B cell (primary cell): ENCODE measurements around the gene HCK. TPM values are rescaled to one million over a fixed set of nuclear protein-coding genes. Genes with fewer than 3 reads are reported as not detected.

Source experiments
- ATAC-seq: fragments of 200-7000 bp; cut with Tn5 transposase; one replicate; pipeline ENCODE4 v1.10.0; 2021; ENCODE audit warnings: low read depth, mild to moderate bottlenecking, moderate number of reproducible peaks, moderate library complexity
- CTCF ChIA-PET: fragments of 350-600 bp; sonication (Branson Sonifier 250); formaldehyde crosslinking; loops from one replicate; lab custom pipeline; 2021; ENCODE audit warnings: antibody characterized with exemption, inconsistent platforms; lab: Charles Lee
- POLR2A ChIA-PET: fragments of 350-600 bp; sonication (Branson Sonifier 250); formaldehyde crosslinking; loops from one replicate; lab custom pipeline; 2021; ENCODE audit warnings: antibody characterized with exemption; lab: Charles Lee
- DNase-seq: peaks from one replicate; pipeline ENCODE4 v3.0.0; 2013
- H2AFZ ChIP-seq: 2 replicates; pipeline ENCODE4 v1.6.1; 2012; ENCODE audit warnings: mild to moderate bottlenecking, low read depth, low read length; ENCODE audit not compliant: insufficient read depth, poor library complexity, severe bottlenecking
- H3K27ac ChIP-seq, 2 donors: 1 replicate in 1 of 2; 2 replicates in 1 of 2; pipeline ENCODE4 v1.5.1; 2012 to 2013; ENCODE audit warnings: low read length in 2 of 2, mild to moderate bottlenecking in 2 of 2, moderate library complexity in 1 of 2
- H3K27me3 ChIP-seq, 4 experiments: fragments of 200-600 bp in 1 of 4; sonication (generic) in 1 of 4; replicated peaks in 1 of 4; 1 replicate in 2 of 4; 2 replicates in 2 of 4; pipeline versions ENCODE4 v1.6.1 to v1.7.0; 2013 to 2016; ENCODE audit warnings: low read length in 3 of 4, mild to moderate bottlenecking in 2 of 4, mixed read lengths in 1 of 4, moderate library complexity in 1 of 4; ENCODE audit not compliant: insufficient read depth in 4 of 4, control insufficient read depth in 3 of 4; ENCODE audit errors: control extremely low read depth in 1 of 4
- H3K36me3 ChIP-seq, 2 experiments: replicated peaks in 1 of 2; 1 replicate in 1 of 2; 2 replicates in 1 of 2; pipeline versions ENCODE4 v1.6.1 to v1.7.1; 2013; ENCODE audit warnings: low read length in 1 of 2; ENCODE audit not compliant: insufficient read depth in 2 of 2, control insufficient read depth in 1 of 2; ENCODE audit errors: control extremely low read depth in 1 of 2, extremely low read depth in 1 of 2
- H3K4me1 ChIP-seq, 2 donors: fragments of 200-600 bp in 1 of 2; sonication (generic) in 1 of 2; 1 replicate in 1 of 2; 2 replicates in 1 of 2; pipeline versions ENCODE4 v1.5.1 to v1.6.1; 2013 to 2017; ENCODE audit warnings: low read length in 2 of 2; ENCODE audit not compliant: control insufficient read depth in 2 of 2, insufficient read depth in 2 of 2
- H3K4me2 ChIP-seq: replicated peaks from 2 replicates; pipeline ENCODE3; 2012; ENCODE audit warnings: mild to moderate bottlenecking, low read depth, low read length; ENCODE audit not compliant: poor library complexity, severe bottlenecking
- H3K4me3 ChIP-seq, 5 experiments: fragments of 200-600 bp in 1 of 5; sonication (generic) in 1 of 5; 1 replicate in 3 of 5; 2 replicates in 2 of 5; pipeline versions ENCODE4 v1.5.1 to v1.7.0; 2011 to 2016; ENCODE audit warnings: low read length in 4 of 5, mild to moderate bottlenecking in 4 of 5, low read depth in 2 of 5, control low read depth in 1 of 5, moderate library complexity in 1 of 5; ENCODE audit not compliant: insufficient read depth in 1 of 5; ENCODE audit errors: control extremely low read depth in 1 of 5, extremely low read depth in 1 of 5
- H3K79me2 ChIP-seq: fragments of 200-600 bp; sonication (generic); one replicate; pipeline ENCODE4 v1.6.0; 2016; ENCODE audit warnings: low read length; ENCODE audit not compliant: control insufficient read depth, insufficient read depth
- H3K9ac ChIP-seq: fragments of 200-600 bp; sonication (generic); 2 replicates; pipeline ENCODE4 v1.6.1; 2017; ENCODE audit warnings: mild to moderate bottlenecking, low read length, moderate library complexity
- H3K9me3 ChIP-seq, 3 donors: one replicate each; pipeline versions ENCODE4 v1.6.1 to v1.7.1; 2013; ENCODE audit warnings: low read length in 2 of 3; ENCODE audit not compliant: control insufficient read depth in 2 of 3, insufficient read depth in 1 of 3; ENCODE audit errors: control extremely low read depth in 1 of 3
- H4K20me1 ChIP-seq: 2 replicates; pipeline ENCODE4 v1.6.0; 2012; ENCODE audit warnings: mild to moderate bottlenecking, low read length; ENCODE audit not compliant: insufficient read depth, control insufficient read depth, poor library complexity, severe bottlenecking
- H3K27ac Mint-ChIP-seq: one replicate; pipeline ENCODE4 v1.8.0; 2021; ENCODE audit warnings: mixed read lengths
- H3K27me3 Mint-ChIP-seq: one replicate; pipeline ENCODE4 v1.8.0; 2021; ENCODE audit warnings: mixed read lengths
- H3K4me1 Mint-ChIP-seq: one replicate; pipeline ENCODE4 v1.8.0; 2021; ENCODE audit warnings: mixed read lengths
- H3K4me3 Mint-ChIP-seq: one replicate; pipeline ENCODE4 v1.8.0; 2021; ENCODE audit warnings: mixed read lengths
- H3K9me3 Mint-ChIP-seq: one replicate; pipeline ENCODE4 v1.8.0; 2022; ENCODE audit warnings: mixed read lengths; ENCODE audit not compliant: insufficient read depth
- EZH2 ChIP-seq: IDR thresholded peaks from 2 replicates; pipeline ENCODE4 v1.6.1; 2012; ENCODE audit warnings: borderline replicate concordance, low read depth, mild to moderate bottlenecking, moderate library complexity, low read length; ENCODE audit not compliant: insufficient read depth, poor library complexity, severe bottlenecking
- WGBS: methylation state at CpG from one replicate; pipeline ENCODE4 v1.1.5; 2013; ENCODE audit warnings: missing lambda C conversion rate; ENCODE audit not compliant: insufficient coverage; 5-methylcytosine and 5-hydroxymethylcytosine counted together
- intact Hi-C: fragments of 100-400 bp; cut with micrococcal nuclease; formaldehyde crosslinking; loops from one replicate; pipeline ENCODE4 v1.10.0; 2022
- polyA plus RNA-seq: library from polyadenylated mRNA; depleted of rRNA; stranded (reverse); fragments of >200 nt; gene quantifications from 2 replicates; pipeline ENCODE4 v1.2.3, GENCODE V29; 2012
- total RNA-seq, 2 donors: library from RNA; stranded (reverse); fragments of 120-200 nt in 1 of 2; gene quantifications; 1 replicate in 1 of 2; 2 replicates in 1 of 2; pipeline versions ENCODE4 v1.2.3 to v1.2.4, GENCODE V29; 2013 to 2022
- TF ChIP-seq, protein P1 (sequence below): fragments of 200-600 bp; IDR thresholded peaks from one replicate; pipeline ENCODE4 v1.8.0; 2022; ENCODE audit warnings: antibody characterized with exemption, mild to moderate bottlenecking

Gene HCK
- total and polyA plus RNA-seq, 2 donors (not counting 1 experiment from before 2014, with no cell fraction given) = 33.3 to 48.6 TPM

DNA sequence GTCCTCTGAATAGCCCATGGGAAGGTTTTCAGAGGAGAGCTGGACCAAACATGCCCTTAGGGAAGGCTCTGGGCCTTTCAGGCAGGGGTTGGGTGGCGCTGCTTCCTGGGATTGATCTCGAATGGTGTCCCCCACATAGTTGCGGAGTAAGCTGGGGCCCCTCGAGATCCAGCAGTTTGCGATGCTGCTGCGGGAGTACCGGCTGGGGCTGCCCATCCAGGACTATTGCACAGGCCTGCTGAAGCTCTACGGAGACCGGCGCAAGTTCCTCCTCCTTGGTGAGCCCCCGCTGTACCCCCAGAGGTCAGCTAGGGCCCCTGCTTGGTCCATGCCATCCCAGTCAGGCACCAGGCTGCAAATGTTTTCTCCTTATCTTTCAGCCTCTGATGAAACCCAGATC is 22.5 kb upstream of the HCK start:
- Histone ChIP-seq H3K36me3 (no peaks in the 10 kb centered on the region), H3K27ac (no peak overlapping the region), H3K4me1 (peaks cover 4 to 14% of the 10 kb centered on the region in 2 donors), H3K4me2 (no peak overlapping the region), H4K20me1 (no peaks in the 10 kb centered on the region), H3K27me3 (peaks cover 0 to 26% (median 9%) of the 10 kb centered on the region in 4 experiments), H3K79me2 (no peaks in the 10 kb centered on the region), H2AFZ (no peak overlapping the region), H3K9me3 (no peaks in the 10 kb centered on the region), H3K9ac (no peak overlapping the region), H3K4me3 (no peak overlapping the region)
- H3K9me3 Mint-ChIP-seq = no peaks in the 10 kb centered on the region
- no peak for ATAC-seq
- POLR2A ChIA-PET = no interaction called here
- DNase-seq = no peak
- CTCF ChIA-PET = interaction anchor here (0.6 to 10.3 kb wide), 20 partner anchors 9 to 663 kb away, joined by 3 to 389 read pairs (median 4); partner anchors contain the start of genes HCK and PDRG1
- no peak overlapping the region for H3K27ac Mint-ChIP-seq
- H3K27me3 Mint-ChIP-seq = peaks cover 31% of the 10 kb centered on the region
- no peak overlapping the region for H3K4me3 Mint-ChIP-seq
- intact Hi-C loops = no loop called here
- peaks cover 13% of the 10 kb centered on the region for H3K4me1 Mint-ChIP-seq
- TF ChIP-seq, protein P1, sequence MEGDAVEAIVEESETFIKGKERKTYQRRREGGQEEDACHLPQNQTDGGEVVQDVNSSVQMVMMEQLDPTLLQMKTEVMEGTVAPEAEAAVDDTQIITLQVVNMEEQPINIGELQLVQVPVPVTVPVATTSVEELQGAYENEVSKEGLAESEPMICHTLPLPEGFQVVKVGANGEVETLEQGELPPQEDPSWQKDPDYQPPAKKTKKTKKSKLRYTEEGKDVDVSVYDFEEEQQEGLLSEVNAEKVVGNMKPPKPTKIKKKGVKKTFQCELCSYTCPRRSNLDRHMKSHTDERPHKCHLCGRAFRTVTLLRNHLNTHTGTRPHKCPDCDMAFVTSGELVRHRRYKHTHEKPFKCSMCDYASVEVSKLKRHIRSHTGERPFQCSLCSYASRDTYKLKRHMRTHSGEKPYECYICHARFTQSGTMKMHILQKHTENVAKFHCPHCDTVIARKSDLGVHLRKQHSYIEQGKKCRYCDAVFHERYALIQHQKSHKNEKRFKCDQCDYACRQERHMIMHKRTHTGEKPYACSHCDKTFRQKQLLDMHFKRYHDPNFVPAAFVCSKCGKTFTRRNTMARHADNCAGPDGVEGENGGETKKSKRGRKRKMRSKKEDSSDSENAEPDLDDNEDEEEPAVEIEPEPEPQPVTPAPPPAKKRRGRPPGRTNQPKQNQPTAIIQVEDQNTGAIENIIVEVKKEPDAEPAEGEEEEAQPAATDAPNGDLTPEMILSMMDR = no peak
- TF ChIP-seq EZH2 = no peak
- 95% methylated on average over 11 of the region's 11 CpGs for WGBS
